Right atrium auricular region (tissue), 2 donors: ENCODE measurements around the gene SOX6. TPM values are rescaled to one million over a fixed set of nuclear protein-coding genes. Genes with fewer than 3 reads are reported as not detected.

ENCODE experiments used
- DNase-seq: peaks from one replicate; pipeline ENCODE4 v3.0.0-alpha.2; 2019; ENCODE audit warnings: low spot score
- H3K27ac ChIP-seq, 2 donors: fragments of 200-600 bp; sonication (generic); 1 replicate in 1 of 2; 2 replicates in 1 of 2; pipeline ENCODE4 v1.5.1; 2016 to 2019
- H3K27me3 ChIP-seq, 2 donors: fragments of 200-600 bp; sonication (generic); one replicate each; pipeline versions ENCODE4 v1.5.1 to v1.6.0; 2017 to 2019
- H3K36me3 ChIP-seq: fragments of 200-600 bp; sonication (generic); one replicate; pipeline ENCODE4 v1.5.1; 2016
- H3K4me1 ChIP-seq, 2 donors: fragments of 200-600 bp; sonication (generic); one replicate each; pipeline versions ENCODE4 v1.5.1 to v1.6.0; 2017 to 2019
- H3K4me3 ChIP-seq, 2 donors: fragments of 200-600 bp; sonication (generic); 1 replicate in 1 of 2; 2 replicates in 1 of 2; pipeline ENCODE4 v1.5.1; 2017 to 2019; ENCODE audit warnings: mild to moderate bottlenecking in 1 of 2, moderate library complexity in 1 of 2
- H3K9me3 ChIP-seq, 2 donors: fragments of 200-600 bp; sonication (generic); one replicate each; pipeline ENCODE4 v1.5.1; 2019
- CTCF ChIP-seq, 2 donors: fragments of 200-600 bp; sonication (generic); IDR thresholded peaks; one replicate each; pipeline ENCODE4 v1.5.1; 2019; ENCODE audit warnings: antibody characterized with exemption in 2 of 2
- total RNA-seq, 2 donors: library from RNA; depleted of rRNA; stranded (reverse); fragments of >200 nt; gene quantifications; one replicate each; pipeline ENCODE4 v1.1.0, GENCODE V29; 2016

Gene SOX6
- total RNA-seq, 2 donors from 2014 or later = 13.5 to 14.3 TPM

GRCh38 chr11:16211407-16211806, 144.9 kb downstream of the SOX6 start:
- Histone ChIP-seq H3K4me1 (no peaks in the 10 kb centered on the region), H3K9me3 (no peaks in the 10 kb centered on the region), H3K36me3 (no peaks in the 10 kb centered on the region), H3K27ac (no peak overlapping the region), H3K4me3 (no peak overlapping the region), H3K27me3 (no peaks in the 10 kb centered on the region)
- no peak for TF ChIP-seq CTCF (IDR thresholded peaks at IDR 0.05)
- DNase-seq = no peak

- no peak overlapping the region for H3K27ac ChIP-seq
- H3K4me3 ChIP-seq = no peak overlapping the region
- H3K9me3 ChIP-seq = no peaks in the 10 kb centered on the region
- TF ChIP-seq CTCF (IDR thresholded peaks at IDR 0.05) = no peak
- no peak for DNase-seq
- H3K4me1 ChIP-seq = no peaks in the 10 kb centered on the region
- no peaks in the 10 kb centered on the region for H3K27me3 ChIP-seq
- H3K36me3 ChIP-seq = no peaks in the 10 kb centered on the region
Measured at GRCh38 chr11:16204261-16204660, 152.1 kb downstream of the SOX6 start.

GRCh38 chr11:16195651-16196050, 160.7 kb downstream of the SOX6 start:
- H3K4me3 ChIP-seq = no peak overlapping the region
- H3K27ac ChIP-seq = peak overlapping the region in 1 of 2 donors; percentile 52
- no peaks in the 10 kb centered on the region for H3K27me3 ChIP-seq
- no peak for TF ChIP-seq CTCF (IDR thresholded peaks at IDR 0.05)
- H3K4me1 ChIP-seq = peaks cover 0 to 36% of the 10 kb centered on the region in 2 donors
- no peak for DNase-seq
- H3K36me3 ChIP-seq = no peaks in the 10 kb centered on the region
- H3K9me3 ChIP-seq = no peaks in the 10 kb centered on the region

- Histone ChIP-seq H3K27me3 (no peaks in the 10 kb centered on the region), H3K27ac (peak overlapping the region; percentile 17 to 52), H3K4me3 (no peak overlapping the region), H3K36me3 (no peaks in the 10 kb centered on the region), H3K9me3 (no peaks in the 10 kb centered on the region), H3K4me1 (peaks cover 0 to 36% of the 10 kb centered on the region in 2 donors)
- DNase-seq = no peak
- no peak for TF ChIP-seq CTCF (IDR thresholded peaks at IDR 0.05)
Measured at GRCh38 chr11:16194566-16194965, 161.8 kb downstream of the SOX6 start.

- no peak overlapping the region for H3K4me3 ChIP-seq
Measured at GRCh38 chr11:16193897-16194381, 162.4 kb downstream of the SOX6 start.

More at GRCh38 chr11:16193897-16194381, 162.4 kb downstream of the SOX6 start:
- no peaks in the 10 kb centered on the region for H3K9me3 ChIP-seq
- no peak for TF ChIP-seq CTCF (IDR thresholded peaks at IDR 0.05)
- peak overlapping the region; percentile 17 to 52 for H3K27ac ChIP-seq
- no peaks in the 10 kb centered on the region for H3K27me3 ChIP-seq
- peaks cover 0 to 36% of the 10 kb centered on the region in 2 donors for H3K4me1 ChIP-seq
- DNase-seq = no peak
- no peaks in the 10 kb centered on the region for H3K36me3 ChIP-seq
